Panc1 (cell line): ENCODE measurements around the gene ADRB1. TPM values are rescaled to one million over a fixed set of nuclear protein-coding genes. Genes with fewer than 3 reads are reported as not detected.

Experiments used
- ATAC-seq: fragments of 200-7000 bp; cut with Tn5 transposase; 2 replicates; pipeline ENCODE4 v1.9.1; 2020; ENCODE audit warnings: mild to moderate bottlenecking, moderate library complexity
- BruUV-seq: library from RNA; stranded (reverse); fragments of 400-500 nt; replicated peaks from 2 replicates; lab custom pipeline; 2021; lab: Mats Ljungman, UMichigan
- CTCF ChIA-PET: fragments of 300-600 bp; sonication (Branson Sonifier 250); formaldehyde crosslinking; loops from one replicate; lab custom pipeline; 2022; ENCODE audit warnings: antibody characterized with exemption; lab: Charles Lee
- POLR2A ChIA-PET: fragments of 300-600 bp; sonication (Branson Sonifier 250); formaldehyde crosslinking; loops from one replicate; lab custom pipeline; 2022; ENCODE audit warnings: antibody characterized with exemption; lab: Charles Lee
- DNase-seq: peaks from one replicate; pipeline ENCODE4 v3.0.0-alpha.2; 2010; ENCODE audit warnings: low read depth, low spot score
- H3K27ac ChIP-seq: 2 replicates; pipeline ENCODE4 v1.5.1; 2011; ENCODE audit warnings: mild to moderate bottlenecking, low read length, inconsistent platforms
- H3K27me3 ChIP-seq: fragments of 200-500 bp; sonication (Bioruptor generic); 2 replicates; pipeline ENCODE4 v1.6.0; 2014; ENCODE audit warnings: low read length, inconsistent platforms; ENCODE audit not compliant: control insufficient read depth, insufficient read depth
- H3K36me3 ChIP-seq: fragments of 200-500 bp; sonication (Bioruptor generic); 2 replicates; pipeline ENCODE4 v1.5.1; 2014; ENCODE audit warnings: inconsistent platforms, mild to moderate bottlenecking, low read length, moderate library complexity; ENCODE audit not compliant: control insufficient read depth, insufficient read depth
- H3K4me1 ChIP-seq: 2 replicates; pipeline ENCODE4 v1.5.1; 2011; ENCODE audit warnings: inconsistent platforms, mild to moderate bottlenecking, low read length, moderate library complexity; ENCODE audit not compliant: control insufficient read depth, insufficient read depth
- H3K4me3 ChIP-seq, 2 experiments: 2 replicates each; pipeline ENCODE4 v1.5.1; 2011 to 2012; ENCODE audit warnings: low read depth in 2 of 2, low read length in 2 of 2, mild to moderate bottlenecking in 2 of 2, inconsistent platforms in 1 of 2, moderate library complexity in 1 of 2
- H3K9me3 ChIP-seq: fragments of 200-500 bp; sonication (Bioruptor generic); 2 replicates; pipeline ENCODE4 v1.5.1; 2014; ENCODE audit warnings: low read depth, mild to moderate bottlenecking, inconsistent platforms, low read length, moderate library complexity; ENCODE audit not compliant: control insufficient read depth, insufficient read depth
- CTCF ChIP-seq: fragments of 450-650 bp; IDR thresholded peaks from 2 replicates; pipeline ENCODE4 v1.5.1; 2017; ENCODE audit warnings: mild to moderate bottlenecking
- POLR2AphosphoS5 ChIP-seq: IDR thresholded peaks from 2 replicates; pipeline ENCODE4 v1.6.1; 2012; ENCODE audit warnings: mild to moderate bottlenecking, low read depth, low read length, moderate library complexity
- SIN3A ChIP-seq: IDR thresholded peaks from 2 replicates; pipeline ENCODE4 v1.6.1; 2012; ENCODE audit warnings: low read depth, mild to moderate bottlenecking, low read length, moderate library complexity, borderline replicate concordance; ENCODE audit not compliant: insufficient read depth
- TCF7L2 ChIP-seq: IDR thresholded peaks from 2 replicates; pipeline ENCODE4 v1.6.1; 2011; ENCODE audit warnings: mild to moderate bottlenecking, low read depth, low read length, inconsistent platforms
- in situ Hi-C: cut with HindIII; loops from 2 replicates; pipeline ENCODE4 v1.10.0; 2016; ENCODE audit warnings: low sequenced_read_pairs, low pct_unique_long_range_greater_than_20kb
- intact Hi-C: fragments of 100-400 bp; cut with micrococcal nuclease; formaldehyde crosslinking; loops from one replicate; pipeline ENCODE4 v1.10.0; 2022; ENCODE audit not compliant: unreplicated experiment
- total RNA-seq: library from RNA; stranded (reverse); gene quantifications from one replicate; pipeline ENCODE4 v1.2.1, GENCODE V29; 2021; ENCODE audit not compliant: unreplicated experiment
- TF ChIP-seq, protein P1 (sequence below), 2 experiments: IDR thresholded peaks; 2 replicates each; pipeline ENCODE4 v1.6.1; 2011 to 2012; ENCODE audit warnings: low read depth in 2 of 2, control low read depth in 1 of 2, low read length in 1 of 2, mild to moderate bottlenecking in 1 of 2, moderate library complexity in 1 of 2; ENCODE audit not compliant: insufficient read depth in 1 of 2

The ADRB1 gene
- total RNA-seq, 1 experiment from 2014 or later: 12.9 TPM

- Histone ChIP-seq H3K4me3 (no peak overlapping the region), H3K4me1 (0 out of 2 replicates have a peak, but pooled peaks cover 11% of the 10 kb centered on the region), H3K9me3 (no peaks in the 10 kb centered on the region), H3K27me3 (no peaks in the 10 kb centered on the region), H3K36me3 (no peaks in the 10 kb centered on the region), H3K27ac (no peak overlapping the region)
- DNase-seq (no peak), ATAC-seq (no peak)
- ChIA-PET CTCF (interaction anchor here (0.6 kb wide), 1 partner anchor 24 kb away, joined by 3 read pairs; no protein-coding TSS in a partner anchor), POLR2A (no interaction called here)
- BruUV-seq: no TSS peak
- TF ChIP-seq CTCF: no peak
- TF ChIP-seq TCF7L2: no peak
- TF ChIP-seq POLR2AphosphoS5: no peak
- TF ChIP-seq, protein P1, sequence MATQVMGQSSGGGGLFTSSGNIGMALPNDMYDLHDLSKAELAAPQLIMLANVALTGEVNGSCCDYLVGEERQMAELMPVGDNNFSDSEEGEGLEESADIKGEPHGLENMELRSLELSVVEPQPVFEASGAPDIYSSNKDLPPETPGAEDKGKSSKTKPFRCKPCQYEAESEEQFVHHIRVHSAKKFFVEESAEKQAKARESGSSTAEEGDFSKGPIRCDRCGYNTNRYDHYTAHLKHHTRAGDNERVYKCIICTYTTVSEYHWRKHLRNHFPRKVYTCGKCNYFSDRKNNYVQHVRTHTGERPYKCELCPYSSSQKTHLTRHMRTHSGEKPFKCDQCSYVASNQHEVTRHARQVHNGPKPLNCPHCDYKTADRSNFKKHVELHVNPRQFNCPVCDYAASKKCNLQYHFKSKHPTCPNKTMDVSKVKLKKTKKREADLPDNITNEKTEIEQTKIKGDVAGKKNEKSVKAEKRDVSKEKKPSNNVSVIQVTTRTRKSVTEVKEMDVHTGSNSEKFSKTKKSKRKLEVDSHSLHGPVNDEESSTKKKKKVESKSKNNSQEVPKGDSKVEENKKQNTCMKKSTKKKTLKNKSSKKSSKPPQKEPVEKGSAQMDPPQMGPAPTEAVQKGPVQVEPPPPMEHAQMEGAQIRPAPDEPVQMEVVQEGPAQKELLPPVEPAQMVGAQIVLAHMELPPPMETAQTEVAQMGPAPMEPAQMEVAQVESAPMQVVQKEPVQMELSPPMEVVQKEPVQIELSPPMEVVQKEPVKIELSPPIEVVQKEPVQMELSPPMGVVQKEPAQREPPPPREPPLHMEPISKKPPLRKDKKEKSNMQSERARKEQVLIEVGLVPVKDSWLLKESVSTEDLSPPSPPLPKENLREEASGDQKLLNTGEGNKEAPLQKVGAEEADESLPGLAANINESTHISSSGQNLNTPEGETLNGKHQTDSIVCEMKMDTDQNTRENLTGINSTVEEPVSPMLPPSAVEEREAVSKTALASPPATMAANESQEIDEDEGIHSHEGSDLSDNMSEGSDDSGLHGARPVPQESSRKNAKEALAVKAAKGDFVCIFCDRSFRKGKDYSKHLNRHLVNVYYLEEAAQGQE (IDR thresholded peaks at IDR 0.05; ENCODE audit: insufficient read depth in 1 of 2, low read depth in 2 of 2, low read length in 1 of 2): no peak
- TF ChIP-seq SIN3A: no peak
- intact Hi-C loops: no loop called here
- in situ Hi-C loops: no loop called here
These were observed 27.5 kb downstream of the ADRB1 start for GRCh38 chr10:114071178-114071577.

DNA sequence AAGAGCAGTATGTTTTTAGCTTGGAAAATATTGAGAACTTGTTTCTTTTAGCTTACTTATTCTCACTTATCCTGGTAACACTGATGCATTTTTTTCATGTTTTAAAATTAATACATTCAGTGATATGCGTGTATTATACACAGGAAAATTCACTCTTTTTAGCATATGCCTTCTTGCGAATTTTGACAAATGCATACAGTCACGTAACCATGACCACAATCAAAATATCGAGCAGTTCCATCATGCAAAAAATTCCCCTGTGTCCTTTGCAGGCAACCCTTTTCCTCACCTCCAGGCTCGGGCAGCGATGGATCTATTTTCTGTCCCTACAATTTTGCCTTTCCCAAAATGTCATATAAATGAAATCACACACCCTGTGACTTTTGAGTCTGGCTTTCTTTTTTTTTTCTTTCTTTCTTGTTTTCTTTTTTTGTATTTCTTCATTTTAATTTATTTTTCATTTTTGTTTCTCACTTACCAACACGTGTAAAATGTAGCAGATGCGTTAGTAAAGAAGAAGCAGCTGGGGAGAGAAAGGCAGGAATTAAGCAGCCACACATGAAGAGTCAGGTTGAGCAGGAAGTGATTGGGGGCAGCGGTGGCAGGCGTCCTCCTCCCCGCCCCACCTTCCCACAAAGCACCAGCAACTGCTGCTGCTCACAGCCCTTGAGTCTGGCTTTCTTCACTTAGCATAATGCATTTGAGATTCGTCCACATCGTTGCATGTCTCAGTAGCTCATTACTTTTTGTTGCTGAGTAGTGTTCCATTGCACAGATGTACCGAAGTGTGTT, 29.9 kb downstream of the ADRB1 start:
- no TSS peak for BruUV-seq
- Histone ChIP-seq H3K4me3 (no peak overlapping the region), H3K36me3 (no peaks in the 10 kb centered on the region), H3K4me1 (0 out of 2 replicates have a peak, but pooled peaks cover 1% of the 10 kb centered on the region), H3K9me3 (no peaks in the 10 kb centered on the region), H3K27ac (no peak overlapping the region), H3K27me3 (no peaks in the 10 kb centered on the region)
- ChIA-PET CTCF (no interaction called here), POLR2A (no interaction called here)
- DNase-seq: no peak
- TF ChIP-seq TCF7L2: no peak
- TF ChIP-seq, protein P1 (IDR thresholded peaks at IDR 0.05; ENCODE audit: insufficient read depth in 1 of 2, low read depth in 2 of 2, low read length in 1 of 2): no peak
- TF ChIP-seq SIN3A: no peak
- TF ChIP-seq CTCF: no peak
- no peak for TF ChIP-seq POLR2AphosphoS5
- no peak for ATAC-seq
- in situ Hi-C loops: no loop called here
- intact Hi-C loops: no loop called here
